T-helper 1 cell (primary cell): ENCODE results near the gene KIAA0930.

Source experiments
- DNase-seq, 5 donors: peaks; one replicate each; pipeline ENCODE4 v3.0.0-alpha.2; 2012 to 2020

The KIAA0930 gene

GRCh38 chr22:45216133-45217003 lies 24.3 kb downstream of the KIAA0930 start:
- DNase-seq, result no peak

- DNase-seq, result no peak
These were observed 27.5 kb downstream of the KIAA0930 start for GRCh38 chr22:45212992-45213751.

GRCh38 chr22:45212306-45212709 lies 28.4 kb downstream of the KIAA0930 start:
- no peak for DNase-seq

GRCh38 chr22:45211848-45212247 lies 28.8 kb downstream of the KIAA0930 start:
- no peak for DNase-seq

- DNase-seq, result no peak
These were observed 29.3 kb downstream of the KIAA0930 start for GRCh38 chr22:45211435-45211834.

GRCh38 chr22:45210991-45211390 lies 29.7 kb downstream of the KIAA0930 start:
- no peak for DNase-seq

- DNase-seq, result no peak
These were observed 30.1 kb downstream of the KIAA0930 start for GRCh38 chr22:45210577-45210976.

- no peak for DNase-seq
These were observed 30.5 kb downstream of the KIAA0930 start for GRCh38 chr22:45210174-45210573.

- DNase-seq, result peak in 2 of 5 donors; percentile 8 to 12
These were observed 31.5 kb downstream of the KIAA0930 start for GRCh38 chr22:45208993-45209838.

GRCh38 chr22:45208696-45208992 lies 32.0 kb downstream of the KIAA0930 start:
- DNase-seq, result no peak

GRCh38 chr22:45207981-45208664 lies 32.6 kb downstream of the KIAA0930 start:
- no peak for DNase-seq

GRCh38 chr22:45207533-45207932 lies 33.2 kb downstream of the KIAA0930 start:
- no peak for DNase-seq

GRCh38 chr22:45206233-45206632 lies 34.5 kb downstream of the KIAA0930 start:
- no peak for DNase-seq

GRCh38 chr22:45205276-45205925 lies 35.3 kb downstream of the KIAA0930 start:
- no peak for DNase-seq

GRCh38 chr22:45204819-45205218 lies 35.9 kb downstream of the KIAA0930 start:
- no peak for DNase-seq

- no peak for DNase-seq
These were observed 36.5 kb downstream of the KIAA0930 start for GRCh38 chr22:45204241-45204640.

- DNase-seq, result no peak
These were observed 37.3 kb downstream of the KIAA0930 start for GRCh38 chr22:45203150-45203951.

GRCh38 chr22:45202333-45203149 lies 38.2 kb downstream of the KIAA0930 start:
- no peak for DNase-seq

- DNase-seq, result no peak
These were observed 38.9 kb downstream of the KIAA0930 start for GRCh38 chr22:45201678-45202332.
